GM21737 (cell line): ENCODE measurements around the gene CTIF.

ENCODE experiments used
- ATAC-seq: cut with Tn5 transposase; IDR thresholded peaks from one replicate; pipeline ENCODE4 v1.9.1; 2021; ENCODE audit warnings: mild to moderate bottlenecking, moderate library complexity; ENCODE audit not compliant: unreplicated experiment

CTIF gene

DNA sequence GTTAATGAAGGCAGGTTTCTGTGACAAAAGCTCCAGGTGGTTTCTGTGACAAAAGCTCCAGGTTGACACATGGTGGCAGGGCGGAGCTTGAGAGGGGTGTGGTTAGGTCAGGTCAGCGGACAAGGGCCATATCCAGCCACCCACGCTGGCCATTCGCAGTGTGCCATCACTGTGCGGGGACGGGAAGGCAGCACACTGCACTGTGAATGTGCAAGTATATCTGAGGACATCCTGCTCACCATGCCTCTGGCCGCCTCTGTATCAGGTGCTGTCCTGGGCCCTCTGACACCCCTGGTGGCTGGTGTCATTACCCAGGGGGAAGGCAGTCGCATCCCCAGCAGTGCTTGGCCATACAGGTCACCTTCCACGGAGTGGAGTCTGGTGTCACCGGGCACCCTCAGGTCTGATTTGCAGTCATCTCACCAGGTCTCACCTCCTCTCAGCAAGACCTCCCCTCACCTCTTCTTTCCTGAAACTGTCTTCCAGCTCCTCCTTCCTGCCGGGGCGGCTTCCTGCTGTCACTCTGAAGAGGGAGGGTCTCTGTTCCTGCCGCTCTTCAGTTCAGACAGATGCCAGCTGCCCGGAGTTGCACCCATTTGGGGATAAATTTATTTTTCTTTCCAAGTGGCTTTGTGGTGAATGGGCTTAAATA, 34.9 kb downstream of the CTIF start:
- no peak for ATAC-seq

DNA sequence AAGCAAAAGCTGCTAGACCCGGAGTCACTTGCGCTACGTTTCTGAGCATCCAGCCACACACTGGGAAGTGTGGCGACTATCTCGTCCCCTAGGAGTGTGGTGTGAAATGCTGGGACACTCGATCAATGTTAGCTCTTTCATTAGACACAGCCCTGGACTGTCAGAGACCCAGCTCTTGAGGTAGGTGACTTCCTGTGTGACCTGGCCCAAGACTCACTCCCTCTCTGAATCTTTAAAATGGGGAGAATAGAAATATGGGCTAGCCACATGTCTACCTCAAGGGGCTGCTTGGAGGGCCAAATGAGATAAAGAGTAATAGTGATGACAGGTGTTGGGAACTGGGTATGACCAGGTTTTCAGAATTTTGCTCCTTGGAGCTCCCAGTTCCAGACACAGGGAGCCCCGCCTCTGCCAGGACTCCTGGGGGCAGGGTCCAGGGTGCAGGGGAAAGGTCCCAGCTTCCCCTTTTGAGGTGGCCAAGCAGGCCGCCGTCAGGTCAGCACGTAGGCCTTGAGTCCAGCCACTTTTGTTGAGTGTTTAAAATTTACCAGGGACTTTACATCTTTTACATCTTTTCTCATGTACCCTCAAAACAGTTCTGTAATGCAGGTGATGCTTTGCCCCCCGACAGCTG, 36.0 kb downstream of the CTIF start:
- ATAC-seq, result no peak

DNA sequence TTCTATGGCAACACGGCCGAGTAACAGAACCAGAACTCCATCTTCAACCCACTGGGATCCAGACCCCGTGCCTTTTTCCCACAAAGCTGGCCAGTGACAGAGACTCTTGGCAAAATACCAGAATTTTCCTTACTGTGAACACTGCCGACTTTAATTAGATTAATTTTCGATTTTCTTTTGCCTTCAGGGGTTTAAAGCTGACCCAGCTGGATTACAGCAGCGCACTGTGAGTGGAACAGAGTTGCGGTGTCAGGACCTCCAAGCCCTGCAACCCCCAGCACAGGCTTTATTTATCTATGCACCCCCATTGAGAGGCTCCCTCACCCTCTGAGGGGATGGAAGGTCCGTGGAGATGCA, 36.4 kb downstream of the CTIF start:
- ATAC-seq, result no peak

DNA sequence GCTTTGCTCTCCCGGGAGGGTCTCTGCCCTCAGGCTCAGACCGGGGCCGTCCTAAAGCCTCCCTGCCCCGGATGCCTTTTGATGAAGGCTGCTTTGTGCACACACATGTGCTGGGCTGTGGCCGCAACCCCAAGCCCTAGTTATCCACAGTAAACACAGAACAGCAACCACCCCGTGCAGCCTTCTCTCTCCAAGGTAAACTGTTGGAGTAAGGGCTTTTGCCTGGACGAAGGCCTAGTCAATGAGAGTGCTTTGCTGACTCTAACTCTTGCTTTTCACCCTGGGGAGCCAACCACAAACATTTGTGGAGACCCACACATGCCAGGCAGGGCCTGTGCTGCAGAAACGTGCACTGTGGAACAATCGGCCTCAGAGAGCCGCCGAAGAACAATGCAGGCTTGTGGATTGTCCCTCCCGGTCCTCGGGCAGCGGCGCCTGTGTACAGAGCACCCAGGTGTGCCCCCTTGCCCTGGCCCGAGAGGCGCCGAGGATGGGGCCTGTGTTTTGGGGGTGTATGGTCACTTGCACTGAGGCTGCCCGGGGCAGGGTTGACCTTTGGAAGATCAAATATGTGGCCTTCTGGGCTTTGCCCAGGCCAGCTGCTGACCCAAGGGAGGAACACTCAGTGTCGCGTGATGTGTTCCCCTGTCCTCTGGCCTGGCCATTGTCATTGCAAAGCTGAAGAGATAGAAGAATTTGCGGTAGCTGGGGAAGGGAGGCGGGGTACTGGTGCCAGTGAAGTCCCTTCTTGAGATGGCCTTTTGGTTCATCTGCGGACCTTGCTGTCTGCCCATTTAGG, 37.0 kb downstream of the CTIF start:
- no peak for ATAC-seq

DNA sequence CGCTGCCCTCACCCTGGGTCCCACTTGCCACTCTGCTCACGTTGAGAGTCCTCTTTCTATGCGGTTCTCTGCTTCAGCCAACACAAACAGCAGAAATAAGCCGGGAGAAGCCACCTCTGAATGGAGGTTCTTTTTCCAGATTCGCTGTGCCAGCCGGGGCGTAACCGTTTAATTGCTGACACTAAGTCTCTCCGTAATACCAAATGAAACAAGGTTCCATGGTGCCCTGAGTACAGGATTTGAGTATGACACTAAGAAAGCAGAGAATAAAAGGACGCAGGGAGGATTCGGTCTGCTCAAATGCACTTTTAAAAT, 37.6 kb downstream of the CTIF start:
- ATAC-seq, result no peak

DNA sequence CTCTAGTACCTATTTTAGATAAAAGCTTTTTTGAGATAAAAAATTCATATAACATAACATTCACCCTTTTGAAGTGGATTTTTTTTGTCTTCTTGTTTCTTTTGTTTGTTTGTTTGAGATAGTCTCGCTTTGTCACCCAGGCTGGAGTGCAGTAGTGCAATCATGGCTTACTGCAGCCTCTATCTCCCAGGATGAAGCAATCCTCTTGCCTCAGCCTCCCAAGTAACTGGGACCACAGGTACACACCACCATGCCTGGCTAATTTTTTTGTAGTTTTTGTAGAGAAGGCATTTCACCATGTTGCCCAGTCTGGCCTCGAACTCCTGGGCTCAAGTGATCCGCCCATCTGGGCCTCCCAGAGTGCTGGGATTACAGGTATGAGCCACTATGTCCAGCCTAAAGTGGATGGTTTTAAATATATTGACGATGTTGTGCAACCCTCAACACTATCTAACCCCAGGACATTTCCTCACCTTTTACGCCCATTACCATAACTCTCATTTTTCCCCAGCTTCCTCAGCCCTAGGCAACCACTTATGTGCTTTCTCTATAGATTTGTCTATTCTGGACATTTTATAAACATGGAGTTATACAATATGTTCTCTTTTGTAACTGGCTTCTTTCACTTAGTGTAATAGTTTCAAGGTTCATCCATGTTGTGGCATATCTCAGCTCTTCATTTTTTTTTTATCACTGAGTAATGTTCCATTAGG, 38.8 kb downstream of the CTIF start:
- no peak for ATAC-seq

DNA sequence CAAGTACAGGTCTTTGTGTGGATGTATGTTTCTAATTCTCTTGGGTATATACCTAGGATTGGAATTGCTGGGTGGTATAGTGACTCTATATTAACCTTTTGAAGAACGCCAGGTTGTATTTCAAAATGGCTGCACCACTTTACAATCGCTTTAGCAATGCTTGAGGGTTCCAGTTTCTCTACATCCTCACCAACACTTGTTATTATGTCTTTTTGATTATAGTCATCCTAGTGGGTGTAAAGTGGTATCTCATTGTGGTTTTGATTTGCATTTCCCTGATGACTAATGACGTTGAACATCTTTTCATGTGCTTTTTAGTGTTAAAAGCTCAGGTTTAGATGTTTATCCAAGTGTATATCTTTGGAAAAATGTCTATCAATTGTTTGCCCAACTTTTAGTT, 39.5 kb downstream of the CTIF start:
- no peak for ATAC-seq

DNA sequence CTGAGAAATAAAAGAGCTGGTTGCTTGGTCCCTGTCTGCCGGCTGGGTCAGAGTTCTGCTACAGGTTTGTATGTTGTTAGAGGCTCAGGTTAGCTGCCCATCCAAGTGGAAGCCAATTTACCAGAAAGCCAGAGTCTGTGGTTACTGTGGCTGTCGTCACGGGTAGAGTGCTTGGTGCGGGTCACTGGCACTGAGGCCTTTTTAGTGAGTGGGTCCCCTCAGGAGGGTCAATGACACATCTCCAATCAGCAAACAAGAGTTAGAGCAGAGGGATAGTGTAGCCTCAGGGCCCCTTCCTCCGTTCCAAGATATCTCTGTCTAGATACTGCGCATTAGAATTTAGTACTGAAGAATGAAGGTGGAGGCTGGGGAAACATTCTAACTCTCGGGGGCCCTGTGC, 41.2 kb downstream of the CTIF start:
- ATAC-seq, result no peak

DNA sequence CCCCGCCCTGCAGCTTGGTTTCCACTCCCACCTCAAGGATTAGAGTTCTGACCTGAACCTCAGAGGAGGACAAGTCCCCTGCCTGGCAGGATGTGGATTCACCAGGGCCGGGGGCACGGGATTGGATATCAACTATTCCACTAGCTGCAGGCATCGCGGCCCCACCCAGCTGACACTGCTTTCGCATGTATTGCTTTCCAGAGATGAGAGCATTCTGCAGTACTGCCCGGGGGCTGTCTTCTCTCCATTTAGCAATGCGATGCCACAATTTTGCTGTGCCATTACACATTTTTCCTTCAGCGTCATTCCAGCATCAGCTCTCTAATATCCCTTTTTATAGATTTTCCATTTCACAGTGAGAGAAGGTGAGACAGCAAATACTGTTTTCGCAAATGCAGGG, 42.0 kb downstream of the CTIF start:
- ATAC-seq, result no peak

DNA sequence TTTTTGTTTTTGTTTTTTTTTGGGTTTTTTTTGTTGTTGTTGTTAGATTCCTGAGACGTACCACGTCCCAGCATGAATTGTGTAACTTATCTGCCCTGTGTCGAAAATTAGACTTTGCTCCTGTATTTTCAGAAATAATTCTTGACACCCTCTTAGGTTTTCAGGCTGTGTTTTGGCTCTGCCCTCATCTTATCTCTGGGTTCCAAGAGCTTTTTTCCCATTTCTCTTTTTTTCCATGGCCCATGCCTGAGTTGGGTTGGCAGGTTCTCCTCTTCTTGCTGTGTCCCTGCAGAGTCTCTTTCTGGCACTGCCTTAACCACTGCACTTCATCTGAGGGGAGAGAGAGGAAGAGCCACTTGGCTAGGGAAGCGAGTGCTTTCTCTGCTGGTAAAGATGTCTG, 42.4 kb downstream of the CTIF start:
- no peak for ATAC-seq

DNA sequence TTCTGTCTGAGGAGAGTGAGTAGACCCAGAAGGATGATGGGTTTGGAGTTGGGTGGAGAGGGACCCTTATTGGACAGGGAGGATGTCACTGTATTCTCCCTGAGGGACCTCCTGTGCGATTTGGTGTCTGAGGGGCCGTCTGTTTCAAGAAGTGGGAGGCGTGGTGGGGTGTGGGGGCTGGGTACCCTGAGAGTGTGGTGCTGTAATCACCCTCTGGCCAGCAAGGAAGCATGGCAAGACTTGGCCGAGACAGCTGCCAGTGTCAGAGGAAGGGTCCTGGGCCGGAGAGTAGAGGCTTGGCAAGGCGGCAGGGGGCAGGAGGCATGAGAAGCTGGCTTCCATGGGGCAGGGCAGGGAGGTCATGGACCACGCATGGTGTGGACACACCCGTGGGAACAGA, 43.1 kb downstream of the CTIF start:
- ATAC-seq, result no peak

DNA sequence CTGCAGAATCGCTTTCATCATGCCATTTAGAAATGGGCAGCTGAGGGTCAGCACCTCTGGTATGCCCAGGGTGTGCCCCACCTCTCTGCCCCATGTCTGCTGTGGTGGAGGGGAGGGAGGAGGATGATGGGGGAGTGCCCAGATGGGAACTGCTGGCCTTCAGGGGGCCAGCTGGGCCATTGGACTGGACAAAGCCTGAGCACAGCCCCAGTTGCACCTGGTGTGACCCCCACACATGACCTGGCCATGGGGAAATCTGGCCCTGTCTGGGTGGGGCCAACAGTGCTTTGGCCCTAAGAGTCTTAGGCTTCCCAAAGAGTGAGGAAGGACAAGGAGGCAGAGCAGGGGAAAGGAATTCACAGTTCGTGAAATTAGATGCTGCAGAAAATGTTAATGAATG, 44.1 kb downstream of the CTIF start:
- ATAC-seq, result no peak

DNA sequence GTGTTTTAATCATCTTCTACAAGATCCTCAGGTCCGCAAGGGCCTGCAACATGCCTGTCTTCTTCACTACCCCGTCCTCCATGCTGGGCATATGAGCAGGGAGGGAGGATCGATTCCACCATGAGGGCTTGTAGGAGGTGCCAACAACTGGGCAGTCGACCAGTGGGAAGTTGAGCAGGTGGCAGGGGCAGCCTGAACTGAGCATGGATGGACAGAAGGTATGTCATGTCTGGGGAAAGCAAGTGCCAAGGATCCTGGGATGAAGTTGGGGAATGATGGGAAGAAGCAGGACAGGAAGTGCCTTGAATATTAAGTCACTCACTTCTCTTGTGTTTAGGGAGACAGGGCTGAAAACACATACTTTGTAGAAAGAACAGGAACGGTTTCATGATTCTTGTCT, 44.7 kb downstream of the CTIF start:
- ATAC-seq, result no peak

DNA sequence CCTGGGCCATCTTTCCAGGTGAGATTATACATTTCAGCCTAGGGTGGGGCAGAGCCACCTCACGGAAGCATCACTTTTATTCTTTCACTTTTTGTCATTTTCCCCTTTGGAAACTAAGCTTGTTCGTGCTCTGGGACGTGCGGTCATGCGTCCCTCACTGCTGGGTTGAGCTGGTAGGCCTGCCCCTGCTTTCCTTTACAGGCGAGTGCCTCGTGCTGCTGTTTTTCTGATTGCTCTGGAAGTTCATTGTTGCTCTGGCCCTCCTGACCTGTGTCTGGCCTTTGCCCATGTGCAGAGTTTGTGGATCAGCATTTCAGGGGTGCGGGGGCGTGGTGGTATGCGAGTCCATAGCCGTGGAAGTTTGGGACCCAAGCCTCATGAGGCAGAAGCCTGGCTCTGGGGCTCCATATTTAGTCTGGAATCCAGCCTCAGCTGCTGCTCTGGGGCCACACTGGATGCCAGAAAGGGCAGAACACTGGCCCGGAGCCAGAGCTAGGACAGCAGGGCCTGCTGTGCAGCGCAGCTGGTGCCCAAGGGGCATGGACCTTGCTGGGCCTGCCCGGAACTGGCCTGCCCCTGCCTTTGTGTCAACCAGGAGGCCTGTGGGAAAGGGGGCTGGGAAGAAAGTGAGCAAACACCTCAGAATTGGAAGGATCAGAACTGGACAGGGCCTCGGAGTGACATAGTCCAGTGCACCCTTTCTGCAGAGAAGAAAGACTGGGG, 51.1 kb downstream of the CTIF start:
- no peak for ATAC-seq

DNA sequence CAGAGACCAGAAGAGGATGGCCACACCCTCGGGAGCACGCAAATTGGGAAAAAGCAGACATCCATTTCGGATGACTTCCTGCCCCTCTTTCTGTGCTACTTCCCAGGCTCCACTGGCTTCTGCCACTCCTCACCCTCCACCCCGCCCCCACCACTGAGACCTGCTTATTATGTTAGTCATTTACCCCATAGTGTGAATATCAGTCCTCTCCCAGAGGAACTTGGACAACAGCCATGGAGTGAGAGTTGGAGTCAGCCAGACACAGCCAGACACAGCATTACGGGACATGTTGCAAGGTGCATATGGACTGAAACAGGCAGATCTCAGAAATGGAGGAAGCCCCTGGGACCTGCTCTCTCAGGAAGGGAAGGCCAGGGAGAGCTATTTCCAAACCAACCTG, 51.8 kb downstream of the CTIF start:
- no peak for ATAC-seq

DNA sequence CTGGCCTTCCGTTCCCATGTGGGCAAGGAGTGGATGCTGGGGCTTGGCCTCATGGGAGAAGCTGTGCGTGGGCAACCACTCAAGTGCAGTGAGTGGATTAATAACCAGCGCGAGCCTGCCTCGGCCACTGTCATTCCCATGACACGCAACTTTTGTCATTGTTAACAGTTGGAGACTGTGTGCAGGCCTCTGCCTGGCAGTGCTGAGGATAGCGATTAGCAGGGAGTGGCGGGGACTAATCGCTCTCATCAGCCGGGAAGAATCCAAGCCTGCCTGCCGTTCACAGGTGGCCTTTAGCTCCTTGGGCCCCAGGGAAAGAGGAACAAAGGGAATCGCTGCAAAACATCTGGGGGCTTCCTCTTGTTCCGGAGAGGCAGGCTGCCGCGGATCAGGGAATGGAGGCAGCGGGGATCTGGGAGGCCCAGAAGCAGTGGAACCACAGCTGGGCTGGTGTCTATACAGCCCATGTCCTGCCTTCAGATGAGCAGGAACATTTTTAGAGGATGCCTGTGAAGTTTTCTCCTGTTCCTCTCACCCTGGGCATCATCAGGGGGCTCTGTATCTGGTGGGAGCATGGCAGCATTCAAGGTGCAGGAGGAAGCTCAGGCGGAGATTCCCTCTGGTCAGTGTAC, 53.8 kb downstream of the CTIF start:
- no peak for ATAC-seq

DNA sequence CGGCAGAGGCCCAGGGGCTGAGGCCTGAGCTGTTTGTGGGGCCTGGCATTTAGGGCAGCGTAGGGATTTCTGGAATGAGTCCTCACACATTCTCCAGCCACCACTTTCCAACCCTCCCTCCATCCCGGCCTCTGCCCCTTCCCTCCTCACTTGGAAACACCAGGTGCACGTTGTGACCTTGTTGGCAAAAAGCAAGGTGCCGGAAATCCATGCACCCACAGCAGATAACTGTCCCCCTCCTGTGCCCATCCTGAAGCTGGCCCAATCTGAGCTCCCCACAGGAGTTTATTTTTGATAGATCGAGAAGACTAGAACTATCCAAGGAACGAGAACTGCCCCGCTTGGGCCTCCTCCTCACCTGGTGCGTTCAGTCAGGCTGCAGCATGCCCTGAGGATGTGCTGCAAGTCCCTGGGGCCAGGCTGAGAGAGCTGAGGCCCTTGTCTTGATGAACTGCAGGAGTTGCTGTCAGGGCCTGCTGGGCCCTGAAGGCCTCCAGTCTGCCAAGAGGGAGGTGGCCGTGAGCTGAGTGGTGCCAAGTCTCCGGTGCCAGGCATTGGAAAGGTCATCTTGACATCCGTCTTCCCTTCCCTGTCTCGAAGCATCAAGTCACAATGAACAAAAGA, 55.8 kb downstream of the CTIF start:
- no peak for ATAC-seq

DNA sequence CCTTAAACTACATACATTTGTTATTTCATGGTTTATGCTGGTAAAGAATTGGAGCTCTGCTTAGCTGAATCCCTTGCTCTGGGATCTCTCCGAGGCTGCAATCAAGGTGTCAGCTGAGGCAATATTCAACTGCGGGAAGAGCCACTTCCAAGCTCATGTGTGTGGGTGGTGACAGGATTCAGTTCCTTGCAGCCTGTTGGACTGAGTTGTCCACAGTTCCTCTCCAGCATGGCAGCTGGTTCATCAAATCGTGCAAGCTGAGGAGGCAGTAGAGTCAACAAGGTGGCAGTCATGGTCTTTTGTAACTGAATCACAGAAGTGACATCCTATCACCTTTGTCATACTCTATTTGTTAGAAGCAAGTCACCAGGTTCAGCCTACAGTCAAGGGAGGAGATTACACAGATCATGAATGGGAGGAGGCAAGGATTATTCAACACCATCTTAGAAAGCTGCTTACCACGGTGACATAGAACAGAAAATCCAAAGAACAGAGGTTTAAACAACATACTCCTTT, 56.9 kb downstream of the CTIF start:
- no peak for ATAC-seq

DNA sequence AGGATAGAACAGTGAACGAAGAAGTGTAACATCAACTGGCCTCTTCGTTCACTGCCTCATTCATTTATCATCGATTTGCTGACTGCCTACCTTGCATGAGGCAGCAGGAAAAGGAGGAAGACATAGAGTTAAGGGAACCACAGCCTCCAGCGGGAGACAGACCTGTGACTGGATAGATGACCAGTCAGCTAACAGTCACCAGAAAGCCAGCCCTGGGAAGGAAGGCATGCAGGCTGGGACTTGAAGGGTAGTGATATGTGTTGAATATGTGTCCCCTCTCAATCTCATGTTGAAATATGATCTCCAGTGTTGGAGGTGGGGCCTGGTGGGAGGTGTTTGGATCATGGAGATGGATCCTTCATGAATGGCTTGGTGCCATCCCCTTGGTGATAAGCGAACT, 58.3 kb downstream of the CTIF start:
- no peak for ATAC-seq

DNA sequence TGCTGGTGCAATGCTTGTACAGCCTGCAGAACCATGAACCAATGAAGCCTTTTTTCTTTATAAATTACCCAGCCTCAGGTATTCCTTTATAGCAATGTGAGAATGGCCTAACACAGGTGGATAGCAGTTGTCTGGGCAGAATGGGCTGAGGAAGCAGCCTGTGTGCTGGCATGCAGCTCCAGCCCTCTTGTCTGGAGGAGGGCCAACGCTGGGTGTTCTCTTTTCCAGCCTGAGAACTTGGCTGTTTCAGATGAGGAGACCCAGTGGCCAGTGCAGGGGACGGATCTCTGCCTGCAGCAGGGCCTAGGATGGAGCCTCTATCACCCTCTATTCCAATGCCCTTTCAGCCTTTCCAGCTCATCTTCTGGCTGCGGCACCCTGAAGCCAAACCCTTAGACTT, 58.8 kb downstream of the CTIF start:
- no peak for ATAC-seq
